ENCODE results near the gene MRGPRE.

Gene MRGPRE

DNA sequence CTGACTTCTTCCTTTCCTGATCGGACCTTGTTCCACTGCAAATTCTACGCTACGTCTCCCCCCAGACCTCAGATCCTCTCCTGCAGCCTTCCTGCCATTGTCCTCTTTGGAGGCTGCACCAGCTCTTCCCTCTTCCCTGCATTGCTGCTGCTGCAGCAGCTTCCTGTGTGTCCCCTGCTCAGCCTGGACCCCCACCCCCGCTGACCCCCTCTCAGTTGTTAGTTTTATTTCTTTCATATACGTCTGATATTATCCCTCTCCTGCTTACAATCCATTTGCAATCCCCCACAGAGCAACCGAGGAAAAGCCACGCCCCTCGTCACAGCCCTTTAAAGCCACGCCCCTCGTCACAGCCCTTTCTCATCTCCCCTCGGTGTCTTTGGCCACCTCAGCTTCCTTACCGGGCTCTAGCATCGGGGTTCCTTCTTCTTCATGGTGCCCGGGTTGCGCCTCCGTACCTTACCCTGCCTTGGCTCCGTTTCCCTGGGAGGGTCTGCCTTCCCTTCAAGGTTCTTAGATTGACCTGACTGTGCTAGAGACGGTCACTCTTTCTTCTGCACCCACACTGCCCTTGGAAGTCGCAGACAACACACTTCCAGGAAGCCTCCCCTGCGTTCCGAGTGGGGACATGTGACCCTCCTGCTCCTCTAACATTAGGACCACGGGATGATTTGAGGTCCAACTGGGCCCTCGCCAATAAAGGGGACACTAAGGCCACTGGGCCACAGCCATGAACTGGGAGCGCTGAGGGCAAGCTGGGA, 18.4 kb downstream of the MRGPRE start:
- DNase-seq (ENCODE audit: low read depth), result no peak

- DNase-seq (ENCODE audit: low read depth), result no peak
Measured at GRCh38 chr11:3208272-3208671, 23.9 kb downstream of the MRGPRE start.

DNA sequence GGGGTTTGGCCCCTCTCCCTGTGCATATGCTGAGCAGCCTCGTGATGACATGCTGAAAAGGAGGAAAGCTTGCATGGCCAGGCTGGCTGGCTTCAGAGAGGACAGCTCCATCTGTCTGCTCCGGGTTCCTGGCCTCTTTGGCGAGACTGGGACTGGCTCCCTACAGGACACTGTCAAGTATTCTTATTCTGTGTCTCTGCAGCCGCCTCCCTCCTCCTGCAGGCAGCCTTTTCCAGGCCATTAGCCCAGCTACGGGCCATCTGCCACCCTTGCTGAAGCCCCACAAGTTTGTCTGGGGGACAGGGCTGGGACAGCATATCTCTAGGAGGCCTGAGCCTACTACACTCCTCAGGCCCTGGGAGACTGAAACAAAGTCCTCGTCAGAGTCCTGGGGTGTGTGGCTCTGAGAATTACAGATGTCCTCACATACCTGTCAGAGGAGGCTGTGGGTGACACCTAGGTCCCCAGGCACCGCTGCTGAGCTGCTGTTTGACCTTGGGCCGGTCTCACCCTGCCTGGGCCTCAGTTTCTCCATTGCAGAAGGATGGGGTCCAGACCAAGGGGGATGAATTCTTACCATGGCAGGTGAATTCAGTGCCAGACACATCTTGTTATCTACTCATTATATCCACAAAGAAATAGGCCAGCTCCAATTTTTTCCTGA, 24.6 kb downstream of the MRGPRE start:
- DNase-seq (ENCODE audit: low read depth), result no peak

- no peak for DNase-seq (ENCODE audit: low read depth)
Measured at GRCh38 chr11:3206922-3207204, 25.4 kb downstream of the MRGPRE start.

GRCh38 chr11:3206156-3206921, 25.9 kb downstream of the MRGPRE start:
- no peak for DNase-seq (ENCODE audit: low read depth)

- DNase-seq (ENCODE audit: low read depth), result no peak
Measured at GRCh38 chr11:3205261-3206155, 26.7 kb downstream of the MRGPRE start.

DNA sequence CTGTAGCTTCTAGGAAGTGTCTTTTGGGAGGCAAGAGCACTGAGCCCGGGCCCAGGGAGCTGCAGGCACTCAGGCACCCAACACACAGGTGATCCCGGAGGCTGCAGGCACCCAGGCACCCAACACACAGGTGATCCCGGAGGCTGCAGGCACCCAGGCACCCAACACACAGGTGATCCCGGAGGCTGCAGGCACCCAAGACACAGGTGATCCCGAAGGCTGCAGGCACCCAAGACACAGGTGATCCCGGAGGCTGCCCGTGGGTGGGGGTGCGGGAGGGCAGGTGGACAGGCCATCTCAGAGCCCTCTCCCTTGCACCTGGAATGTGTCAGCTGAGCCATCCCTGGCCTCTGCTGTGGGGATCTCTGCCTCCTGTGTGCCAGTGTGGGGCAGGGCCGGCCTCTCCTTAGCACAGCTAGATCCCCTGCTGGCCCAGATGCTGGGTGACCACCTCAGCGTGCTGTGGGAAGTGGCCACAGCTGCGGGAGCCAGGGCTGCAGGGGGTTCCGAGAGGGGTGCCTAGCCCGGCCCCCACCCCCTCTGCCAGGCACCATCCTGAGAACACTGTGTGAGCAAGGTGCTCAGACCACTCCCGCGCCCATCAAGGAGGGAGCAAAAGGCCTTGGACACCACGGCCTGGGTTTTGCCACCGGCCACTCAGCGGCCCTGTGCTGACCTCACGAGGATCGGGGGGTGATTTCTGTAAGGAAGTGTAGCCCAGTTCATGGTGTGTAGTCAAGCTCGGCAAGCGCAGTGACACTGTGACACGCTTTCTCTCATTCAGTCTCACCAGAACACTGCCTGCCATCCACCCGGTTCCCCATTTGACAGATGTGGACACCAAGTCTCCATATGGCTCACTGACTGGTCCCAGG, 27.8 kb downstream of the MRGPRE start:
- DNase-seq (ENCODE audit: low read depth), result no peak

DNA sequence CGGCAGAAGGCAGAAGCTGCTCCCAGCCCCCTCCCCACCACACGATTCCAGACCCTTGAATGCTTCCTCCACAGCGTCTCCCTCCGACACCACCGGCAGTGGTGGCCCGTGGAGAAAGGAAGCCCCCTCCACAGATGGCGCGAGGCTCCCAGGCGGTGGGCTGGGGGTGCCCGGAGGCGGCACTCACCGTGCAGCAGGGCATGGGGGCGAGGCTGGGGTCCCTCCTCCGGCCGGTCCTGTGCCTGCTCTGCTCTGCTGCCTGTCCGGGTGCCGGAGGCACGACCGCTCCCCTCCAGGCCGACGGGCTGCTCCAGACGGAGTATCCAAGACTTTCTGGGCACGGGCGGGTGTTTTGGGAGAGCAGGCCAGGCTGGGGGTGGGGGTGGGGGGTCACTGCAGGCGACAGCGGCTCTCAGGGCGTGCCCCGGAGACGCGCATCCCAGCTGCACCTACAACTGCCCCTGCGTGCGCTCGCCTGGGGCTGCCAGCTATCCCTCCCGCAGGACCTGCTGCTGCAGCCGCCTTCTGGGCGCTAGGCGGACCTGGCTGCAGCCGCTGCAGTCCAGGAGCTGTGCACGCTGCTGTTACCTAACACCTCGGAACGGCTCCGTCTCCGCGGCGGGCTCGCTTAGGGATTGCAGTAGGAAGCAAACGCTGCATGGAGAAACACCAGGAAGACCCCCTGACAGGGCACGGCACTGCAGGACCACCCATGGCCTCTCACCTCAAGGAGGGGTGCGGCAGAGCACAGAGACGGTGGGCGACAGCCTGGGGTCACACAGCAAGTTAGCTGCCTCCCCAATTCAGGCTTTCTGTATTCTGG, 28.8 kb downstream of the MRGPRE start:
- no peak for DNase-seq (ENCODE audit: low read depth)

DNA sequence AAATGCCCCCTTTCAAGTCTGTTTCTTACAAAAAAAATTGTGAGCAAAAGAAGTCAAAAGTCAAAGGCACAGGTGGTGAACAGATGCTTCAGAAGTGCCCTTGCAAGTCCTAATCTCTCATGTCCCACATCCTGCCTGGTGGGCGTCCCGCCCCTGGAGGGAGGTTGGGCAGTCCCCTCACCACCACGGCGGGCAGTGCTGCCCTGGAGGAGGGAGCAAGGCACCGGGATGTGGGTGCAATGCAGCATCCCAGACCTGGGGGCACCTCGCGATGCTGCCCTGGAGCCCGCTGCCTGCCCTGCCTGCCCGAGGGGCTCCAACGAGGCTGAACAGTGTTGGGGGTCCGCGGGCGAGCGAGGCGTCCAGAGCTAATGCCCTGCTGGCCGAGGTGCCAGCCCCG, 29.5 kb downstream of the MRGPRE start:
- DNase-seq (ENCODE audit: low read depth), result no peak

GRCh38 chr11:3202305-3202704, 29.9 kb downstream of the MRGPRE start:
- no peak for DNase-seq (ENCODE audit: low read depth)

DNA sequence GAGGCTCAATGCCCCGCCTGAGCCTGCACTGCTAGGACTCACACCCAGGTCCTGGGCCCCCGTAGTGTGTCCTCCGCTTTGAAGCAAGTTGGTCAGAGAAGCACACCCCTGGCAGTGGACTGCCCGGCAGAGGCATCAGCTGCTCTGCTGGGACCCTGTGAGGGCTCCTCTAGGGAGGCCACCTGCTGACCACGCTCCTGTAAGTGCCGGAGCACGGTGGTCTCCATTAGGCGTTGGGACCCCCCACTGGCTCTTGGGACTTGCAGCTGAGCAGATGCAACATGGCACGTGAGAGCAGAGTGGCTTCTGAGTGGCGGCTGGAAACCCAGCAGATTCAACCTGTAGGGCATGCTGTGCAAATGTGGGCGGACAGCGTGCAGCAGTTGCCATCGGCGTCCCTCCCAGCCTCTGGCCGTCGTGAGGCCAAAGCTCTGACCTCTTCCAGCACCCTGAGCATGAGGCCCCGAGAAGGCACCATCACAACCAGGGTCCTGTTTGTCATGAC, 30.5 kb downstream of the MRGPRE start:
- DNase-seq (ENCODE audit: low read depth), result no peak

DNA sequence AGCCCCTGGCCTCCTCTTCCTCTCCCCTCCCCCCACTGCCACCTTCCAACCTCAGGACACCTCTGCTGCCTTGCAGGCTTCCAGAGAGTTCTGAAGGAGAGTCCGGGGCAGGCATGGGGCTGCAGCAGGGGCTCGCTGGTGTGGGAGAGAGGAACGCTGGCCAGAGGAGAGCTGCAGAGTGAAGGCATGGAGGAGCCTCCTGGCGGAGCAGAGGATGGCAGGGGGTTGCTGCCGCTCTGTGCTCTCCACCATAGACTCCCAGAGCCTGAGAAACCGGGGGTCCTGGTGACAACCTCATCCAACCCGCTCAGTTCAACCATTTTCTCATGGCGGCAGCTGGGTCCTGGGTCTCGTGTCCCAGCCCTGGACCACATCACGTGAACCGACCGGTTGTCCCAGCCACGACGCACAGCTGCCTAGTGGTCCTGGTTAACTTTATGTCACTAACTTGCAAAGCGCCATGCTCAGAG, 31.1 kb downstream of the MRGPRE start:
- DNase-seq (ENCODE audit: low read depth), result no peak

DNA sequence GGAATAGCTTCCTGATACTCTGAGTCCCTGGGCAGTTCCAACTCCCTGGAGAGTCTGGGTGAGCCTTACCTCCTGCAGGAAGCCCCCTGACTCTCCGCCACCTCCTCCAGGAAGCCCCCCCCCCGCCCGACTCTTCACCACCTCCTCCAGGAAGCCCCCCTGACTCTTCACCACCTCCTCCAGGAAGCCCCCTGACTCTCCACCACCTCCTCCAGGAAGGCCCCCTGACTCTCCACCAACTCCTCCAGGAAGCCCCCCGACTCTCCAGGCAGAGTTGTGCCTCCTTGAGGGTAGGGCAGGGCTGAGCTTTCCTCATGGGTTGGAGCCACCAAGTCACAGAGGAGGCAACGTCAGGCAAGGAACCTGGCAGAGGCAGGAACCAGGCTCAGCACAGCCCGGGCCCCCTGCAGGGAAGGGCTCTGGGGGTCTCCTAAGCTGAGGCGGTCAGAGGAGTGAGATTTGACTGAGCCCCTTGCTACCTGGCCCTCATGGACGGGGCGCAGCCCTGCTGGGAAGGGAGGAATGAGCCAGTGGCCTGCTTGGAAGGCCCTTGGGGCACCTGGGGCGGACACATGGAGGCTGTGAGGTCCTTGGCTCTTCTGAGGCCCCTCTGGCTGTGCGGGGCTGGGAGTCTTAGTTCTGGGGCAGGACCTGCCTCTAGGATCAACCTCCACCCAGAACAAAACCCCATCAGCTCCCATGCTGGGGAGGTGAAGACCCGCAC, 31.7 kb downstream of the MRGPRE start:
- no peak for DNase-seq (ENCODE audit: low read depth)

DNA sequence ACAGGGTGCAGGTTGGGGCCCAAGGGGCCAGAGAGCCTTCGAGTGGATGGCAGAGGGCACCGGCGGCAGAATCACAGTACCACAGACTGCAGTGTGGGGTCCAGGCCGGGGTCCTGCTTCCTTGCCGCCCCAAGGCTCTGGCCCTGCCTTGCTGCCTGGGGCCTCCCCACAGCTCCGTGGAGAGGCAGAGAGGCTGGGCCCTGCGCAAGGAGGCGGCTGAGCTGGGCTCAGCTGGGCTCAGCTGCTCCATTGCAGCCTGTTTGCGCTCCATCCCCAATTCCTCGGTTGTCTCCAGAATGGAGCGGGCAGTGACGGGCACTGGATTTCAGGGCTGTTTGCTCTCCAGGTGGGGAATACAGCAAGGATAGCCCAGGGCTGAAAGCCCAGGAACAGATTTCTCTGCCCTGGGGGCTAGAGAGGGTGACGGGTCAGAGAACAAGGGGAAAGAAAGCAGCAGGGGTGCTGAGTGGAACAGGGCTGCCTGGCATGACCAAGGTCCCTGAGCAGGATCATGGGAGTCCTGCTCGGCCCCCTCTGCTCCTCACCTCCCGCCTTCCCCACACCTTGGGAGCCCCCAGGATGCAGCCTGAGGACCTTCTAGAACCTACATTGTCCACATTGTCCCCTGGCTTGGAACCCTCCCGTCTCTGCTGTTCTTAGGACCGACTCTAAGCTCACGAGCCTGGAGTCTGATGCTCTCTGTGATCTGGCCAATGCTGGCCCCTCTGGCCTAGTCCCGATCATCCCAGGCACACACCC, 32.5 kb downstream of the MRGPRE start:
- DNase-seq (ENCODE audit: low read depth), result no peak

DNA sequence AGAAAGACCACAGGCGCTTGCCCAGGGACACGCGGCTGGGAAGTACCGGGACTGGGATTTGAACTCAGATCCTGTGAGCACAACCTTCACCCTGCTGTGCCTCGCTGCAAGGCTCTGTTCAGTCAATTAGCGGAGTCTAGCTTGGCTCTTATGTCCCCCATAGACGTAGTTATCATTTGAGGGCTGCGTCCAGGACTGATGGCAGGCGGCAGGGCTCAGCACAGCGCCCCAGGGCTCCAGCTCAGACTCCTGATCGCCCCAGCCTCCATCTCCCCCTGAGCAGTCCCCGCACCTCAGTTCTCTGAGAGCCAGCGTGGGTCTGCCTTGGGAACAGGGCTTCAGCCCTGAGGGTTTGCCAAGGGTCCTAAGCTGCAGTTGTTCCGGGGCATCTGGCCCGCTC, 33.4 kb downstream of the MRGPRE start:
- no peak for DNase-seq (ENCODE audit: low read depth)

- no peak for DNase-seq (ENCODE audit: low read depth)
Measured at GRCh38 chr11:3197878-3198528, 34.2 kb downstream of the MRGPRE start.

DNA sequence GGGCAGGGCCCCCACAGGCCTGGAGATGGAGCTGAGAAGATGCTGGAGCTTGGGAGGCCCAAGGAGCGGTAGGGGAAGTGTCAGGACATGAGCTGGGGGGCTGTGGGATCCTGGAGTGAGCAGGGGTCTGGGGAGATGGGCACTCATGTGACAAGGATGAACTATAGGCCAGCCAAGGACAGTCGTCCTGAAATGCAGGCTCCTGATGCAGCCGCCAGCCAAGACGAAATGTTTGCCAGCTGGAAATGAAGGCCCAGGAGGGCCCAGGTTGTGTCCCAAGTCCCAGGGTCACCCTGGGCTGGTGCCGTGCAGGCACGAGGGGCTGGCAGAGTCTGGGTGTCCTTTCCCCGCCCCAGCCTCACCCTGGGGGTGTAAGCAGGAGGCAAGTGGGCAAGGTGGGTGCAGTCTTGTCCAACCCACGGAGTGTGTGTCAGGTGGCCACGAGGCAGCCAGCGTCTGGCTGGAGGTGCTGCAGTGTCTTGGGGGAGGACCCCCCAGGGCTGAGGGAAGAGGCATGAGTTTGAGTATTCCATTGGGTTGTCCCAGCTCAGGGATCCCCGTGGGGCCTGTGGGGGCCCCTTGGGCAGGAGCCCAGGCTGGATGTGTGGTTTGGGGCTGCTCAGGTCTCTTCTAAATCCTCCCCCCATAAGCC, 35.0 kb downstream of the MRGPRE start:
- no peak for DNase-seq (ENCODE audit: low read depth)
